H1 (cell line): ENCODE measurements around the gene NAXE. TPM values are rescaled to one million over a fixed set of nuclear protein-coding genes. Genes with fewer than 3 reads are reported as not detected.
A peak's percentile ranks its signal among the peaks of the same experiment; 100 is the strongest.

Experiments
- CTCF ChIA-PET: fragments of 300-600 bp; sonication (Branson Sonifier 250); formaldehyde crosslinking; loops from one replicate; lab custom pipeline; 2021; ENCODE audit not compliant: partially characterized antibody; lab: Charles Lee
- POLR2A ChIA-PET: fragments of 300-600 bp; sonication (Branson Sonifier 250); formaldehyde crosslinking; loops from one replicate; lab custom pipeline; 2021; ENCODE audit warnings: inconsistent platforms; ENCODE audit not compliant: partially characterized antibody; lab: Charles Lee
- DNase-seq, 2 experiments: peaks; one replicate each; pipeline versions ENCODE4 v3.0.0 to v3.0.0-alpha.2; 2010 to 2022; ENCODE audit warnings: low spot score in 2 of 2, low read depth in 1 of 2, mixed read lengths in 1 of 2
- FAIRE-seq: peaks from 2 replicates; lab custom pipeline; 2011; peaks lifted over from hg19 to GRCh38; lab: Jason Lieb, UNC
- H2AFZ ChIP-seq: 2 replicates; pipeline ENCODE4 v1.8.1; 2012; ENCODE audit warnings: low read length, inconsistent platforms
- H2AK5ac ChIP-seq: 2 replicates; pipeline ENCODE4 v1.6.1; 2013; ENCODE audit warnings: low read depth, low read length
- H2BK120ac ChIP-seq: replicated peaks from 2 replicates; pipeline ENCODE3; 2013; ENCODE audit warnings: low read depth, low read length, inconsistent platforms
- H2BK12ac ChIP-seq: 2 replicates; pipeline ENCODE4 v1.6.1; 2013; ENCODE audit warnings: low read depth, low read length
- H2BK15ac ChIP-seq: 2 replicates; pipeline ENCODE4 v1.6.1; 2013; ENCODE audit warnings: low read length
- H2BK20ac ChIP-seq: 2 replicates; pipeline ENCODE4 v1.6.1; 2013; ENCODE audit warnings: low read length
- H2BK5ac ChIP-seq: 2 replicates; pipeline ENCODE4 v1.6.1; 2013; ENCODE audit warnings: low read depth, low read length
- H3K14ac ChIP-seq: 2 replicates; pipeline ENCODE4 v1.6.1; 2013; ENCODE audit warnings: inconsistent platforms; ENCODE audit not compliant: insufficient read length
- H3K18ac ChIP-seq: 2 replicates; pipeline ENCODE4 v1.6.1; 2013; ENCODE audit warnings: low read length; ENCODE audit errors: extremely low read depth
- H3K23ac ChIP-seq: 2 replicates; pipeline ENCODE4 v1.6.1; 2013; ENCODE audit warnings: inconsistent platforms; ENCODE audit not compliant: insufficient read length
- H3K23me2 ChIP-seq: 2 replicates; pipeline ENCODE4 v1.6.1; 2013; ENCODE audit warnings: low read depth, low read length
- H3K27ac ChIP-seq: 2 replicates; pipeline ENCODE4 v1.6.1; 2011; ENCODE audit warnings: low read depth, low read length, inconsistent platforms
- H3K27me3 ChIP-seq, 4 experiments: replicated peaks in 1 of 4; 1 replicate in 1 of 4; 2 replicates in 3 of 4; pipeline versions ENCODE4 v1.6.1 to v1.8.1; 2011 to 2013; ENCODE audit warnings: low read length in 3 of 4, mild to moderate bottlenecking in 3 of 4, inconsistent platforms in 2 of 4, mixed read lengths in 2 of 4, moderate library complexity in 1 of 4; ENCODE audit not compliant: control insufficient read depth in 3 of 4, insufficient read depth in 3 of 4; ENCODE audit errors: extremely low read depth in 1 of 4
- H3K36me3 ChIP-seq, 4 experiments: 2 replicates each; pipeline versions ENCODE4 v1.6.1 to v1.8.1; 2011 to 2013; ENCODE audit warnings: mild to moderate bottlenecking in 4 of 4, low read length in 3 of 4, moderate library complexity in 2 of 4, control low read depth in 1 of 4, inconsistent platforms in 1 of 4; ENCODE audit not compliant: insufficient read depth in 4 of 4, control insufficient read depth in 2 of 4
- H3K4ac ChIP-seq: replicated peaks from 2 replicates; pipeline ENCODE3; 2013; ENCODE audit warnings: low read length, low read depth, mixed read lengths, inconsistent platforms; ENCODE audit not compliant: insufficient read length
- H3K4me1 ChIP-seq, 4 experiments: replicated peaks in 1 of 4; 1 replicate in 1 of 4; 2 replicates in 3 of 4; pipeline versions ENCODE4 v1.6.1 to v1.8.1; 2011 to 2013; ENCODE audit warnings: low read length in 3 of 4, inconsistent platforms in 2 of 4, mixed read lengths in 1 of 4; ENCODE audit not compliant: insufficient read depth in 4 of 4, control insufficient read depth in 3 of 4
- H3K4me2 ChIP-seq, 2 experiments: 2 replicates each; pipeline versions ENCODE4 v1.6.1 to v1.8.1; 2011 to 2013; ENCODE audit warnings: low read depth in 2 of 2, low read length in 2 of 2, control low read depth in 1 of 2, inconsistent platforms in 1 of 2, mild to moderate bottlenecking in 1 of 2; ENCODE audit not compliant: insufficient read depth in 1 of 2
- H3K4me3 ChIP-seq, 4 experiments: fragments of 200-600, 300-600 bp in 1 of 4; sonication (generic), shearing (Covaris generic), sonication (Bioruptor Twin) in 1 of 4; 2 replicates each; pipeline versions ENCODE4 v1.5.1 to v1.8.1; 2011 to 2016; ENCODE audit warnings: low read length in 4 of 4, low read depth in 3 of 4, control low read depth in 2 of 4, inconsistent platforms in 2 of 4, mild to moderate bottlenecking in 2 of 4, mixed read lengths in 1 of 4, moderate library complexity in 1 of 4; ENCODE audit not compliant: insufficient read depth in 2 of 4; ENCODE audit errors: extremely low read depth in 1 of 4
- H3K56ac ChIP-seq: replicated peaks from 2 replicates; pipeline ENCODE3; 2013; ENCODE audit warnings: low read depth, mild to moderate bottlenecking, mixed read lengths, low read length, inconsistent platforms; ENCODE audit not compliant: insufficient read length
- H3K79me1 ChIP-seq: 2 replicates; pipeline ENCODE4 v1.6.1; 2013; ENCODE audit warnings: low read depth, low read length, control low read depth
- H3K79me2 ChIP-seq, 2 experiments: 2 replicates each; pipeline versions ENCODE4 v1.6.1 to v1.8.1; 2012 to 2013; ENCODE audit warnings: low read length in 2 of 2, mild to moderate bottlenecking in 2 of 2, inconsistent platforms in 1 of 2; ENCODE audit not compliant: insufficient read depth in 2 of 2, control insufficient read depth in 1 of 2
- H3K9ac ChIP-seq, 4 experiments: replicated peaks in 1 of 4; 1 replicate in 1 of 4; 2 replicates in 3 of 4; pipeline versions ENCODE4 v1.6.1 to v1.8.1; 2011 to 2013; ENCODE audit warnings: low read depth in 3 of 4, low read length in 3 of 4, control low read depth in 2 of 4, mild to moderate bottlenecking in 2 of 4, moderate library complexity in 2 of 4, inconsistent platforms in 1 of 4; ENCODE audit errors: extremely low read depth in 1 of 4
- H3K9me3 ChIP-seq, 2 experiments: 2 replicates each; pipeline versions ENCODE4 v1.6.1 to v1.8.1; 2012 to 2013; ENCODE audit warnings: mild to moderate bottlenecking in 2 of 2, moderate library complexity in 2 of 2, control low read depth in 1 of 2, inconsistent platforms in 1 of 2, low read depth in 1 of 2, low read length in 1 of 2, mixed read lengths in 1 of 2; ENCODE audit not compliant: insufficient read depth in 2 of 2
- H4K20me1 ChIP-seq, 2 experiments: replicated peaks in 1 of 2; 2 replicates each; pipeline versions ENCODE3 to v1.8.1; 2011 to 2013; ENCODE audit warnings: inconsistent platforms in 2 of 2, low read length in 2 of 2, mild to moderate bottlenecking in 1 of 2; ENCODE audit not compliant: insufficient read depth in 2 of 2, control insufficient read depth in 1 of 2
- H4K5ac ChIP-seq: 2 replicates; pipeline ENCODE4 v1.6.1; 2013; ENCODE audit warnings: low read length, low read depth, mixed read lengths, inconsistent platforms; ENCODE audit not compliant: insufficient read length
- H4K8ac ChIP-seq: 2 replicates; pipeline ENCODE4 v1.8.0; 2013; ENCODE audit warnings: mild to moderate bottlenecking, moderate library complexity, low read length, inconsistent platforms; ENCODE audit not compliant: insufficient read depth; ENCODE audit errors: extremely low read depth
- H4K91ac ChIP-seq: replicated peaks from 2 replicates; pipeline ENCODE3; 2013; ENCODE audit warnings: low read length, mixed read lengths, inconsistent platforms; ENCODE audit not compliant: insufficient read length
- CHD2 ChIP-seq: IDR thresholded peaks from 2 replicates; pipeline ENCODE4 v1.6.1; 2012; ENCODE audit warnings: low read length, improper control_type of control experiment
- KDM1A ChIP-seq: fragments of 200-600, 300-600 bp; sonication (generic); IDR thresholded peaks from 2 replicates; pipeline ENCODE4 v1.7.1; 2016; ENCODE audit warnings: mild to moderate bottlenecking, low read length, borderline replicate concordance
- RBBP5 ChIP-seq: IDR thresholded peaks from 2 replicates; pipeline ENCODE4 v1.7.1; 2012; ENCODE audit warnings: low read depth, mild to moderate bottlenecking, inconsistent platforms, low read length, moderate library complexity, borderline replicate concordance
- RFX5 ChIP-seq: IDR thresholded peaks from 2 replicates; pipeline ENCODE4 v1.6.1; 2011; ENCODE audit warnings: low read depth, low read length, improper control_type of control experiment, borderline replicate concordance
- RXRA ChIP-seq: IDR thresholded peaks from 2 replicates; pipeline ENCODE4 v1.6.1; 2011; ENCODE audit warnings: low read depth, mild to moderate bottlenecking, low read length, moderate library complexity; ENCODE audit not compliant: insufficient read depth
- SAP30 ChIP-seq: fragments of 300-600 bp; sonication (generic); IDR thresholded peaks from 2 replicates; pipeline ENCODE4 v1.7.1; 2012; ENCODE audit warnings: low read length, moderate library complexity, mild to moderate bottlenecking, inconsistent platforms; ENCODE audit not compliant: insufficient read depth, insufficient replicate concordance
- SIN3A ChIP-seq, 2 experiments: IDR thresholded peaks in 1 of 2; conservative IDR thresholded peaks in 1 of 2; 2 replicates each; pipeline ENCODE4 v1.6.1; 2011 to 2012; ENCODE audit warnings: low read length in 2 of 2, improper control_type of control experiment in 1 of 2, low read depth in 1 of 2, mild to moderate bottlenecking in 1 of 2
- SIRT6 ChIP-seq: IDR thresholded peaks from one replicate; pipeline ENCODE4 v1.7.1; 2012; ENCODE audit warnings: low read length, inconsistent platforms
- SIX5 ChIP-seq: IDR thresholded peaks from 2 replicates; pipeline ENCODE4 v1.6.1; 2011; ENCODE audit warnings: mild to moderate bottlenecking, low read depth, low read length
- SP2 ChIP-seq: IDR thresholded peaks from 2 replicates; pipeline ENCODE4 v1.6.1; 2012; ENCODE audit warnings: mild to moderate bottlenecking, low read length, inconsistent platforms
- SRF ChIP-seq: IDR thresholded peaks from 2 replicates; pipeline ENCODE4 v1.6.1; 2011; ENCODE audit warnings: mild to moderate bottlenecking, low read depth, low read length, moderate library complexity
- TCF12 ChIP-seq: IDR thresholded peaks from 2 replicates; pipeline ENCODE4 v1.6.1; 2011; ENCODE audit warnings: low read depth, mild to moderate bottlenecking, low read length
- YY1 ChIP-seq: IDR thresholded peaks from 2 replicates; pipeline ENCODE4 v1.6.1; 2011; ENCODE audit warnings: low read depth, mild to moderate bottlenecking, low read length
- WGBS, 2 experiments: shearing (Covaris generic) in 1 of 2; methylation state at CpG; one replicate each; pipeline versions ENCODE4 v1.1.6 to v1.1.7; 2013 to 2015; ENCODE audit warnings: low lambda C conversion rate in 2 of 2, mixed read lengths in 2 of 2, inconsistent platforms in 1 of 2, low coverage in 1 of 2, missing lambda C conversion rate in 1 of 2; ENCODE audit not compliant: insufficient replicate concordance in 2 of 2, insufficient coverage in 1 of 2, insufficient read length in 1 of 2; ENCODE audit errors: extremely low coverage in 1 of 2, missing lambda C conversion rate in 1 of 2; 5-methylcytosine and 5-hydroxymethylcytosine counted together
- polyA plus RNA-seq, 7 experiments: library from polyadenylated mRNA; depleted of rRNA in 3 of 7; stranded (reverse) in 5 of 7; unstranded in 2 of 7; fragments of >200 nt in 5 of 7; fragments of 200-250 nt in 2 of 7; gene quantifications; 1 replicate in 5 of 7; 2 replicates in 1 of 7; 4 replicates in 1 of 7; pipeline versions ENCODE4 v1.2.1 to v1.2.3, GENCODE V29; 2011 to 2013; ENCODE audit warnings: missing spikeins in 2 of 7, mixed read lengths in 2 of 7
- total RNA-seq: library from RNA; stranded (reverse); fragmentation: NEBNext Ultra II Directional; extraction: Animal tissue kit (Norgen Biotek cat#: 25700); gene quantifications from 2 replicates; pipeline ENCODE4 v1.2.1, GENCODE V29; 2021

The NAXE gene
- total and polyA plus RNA-seq, 2 of the 8 experiments (the other 6 are each of a cell fraction or from before 2014, with no cell fraction given): 73.1 to 74.3 TPM

DNA sequence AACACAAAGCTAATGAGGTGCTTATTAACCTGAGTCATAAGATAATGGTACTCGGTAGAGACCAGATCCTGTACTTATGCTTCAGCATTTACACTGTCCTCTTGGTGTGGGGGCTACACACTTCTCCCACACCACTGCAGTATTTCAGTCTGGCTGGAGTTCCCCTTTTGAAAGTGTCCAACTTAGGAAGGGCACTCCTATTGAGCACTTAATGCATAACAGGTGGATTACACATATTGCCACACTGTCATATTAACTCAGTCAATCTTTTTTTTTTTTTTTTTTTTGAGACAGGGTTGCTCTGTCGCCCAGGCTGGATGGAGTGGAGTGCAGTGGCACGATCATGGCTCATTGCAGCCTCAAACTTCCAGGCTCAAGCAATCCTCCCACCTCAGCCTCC is 8.2 kb downstream of the NAXE start:
- no peak for TF ChIP-seq SAP30
- TF ChIP-seq YY1: no peak
- TF ChIP-seq SIX5: no peak
- TF ChIP-seq SP2: no peak
- no peak for TF ChIP-seq SRF
- TF ChIP-seq KDM1A: no peak
- TF ChIP-seq SIN3A (conservative IDR thresholded peaks at IDR 0.05 in 1 of 2, IDR thresholded peaks at IDR 0.05 in 1 of 2; ENCODE audit: low read depth in 1 of 2, low read length in 2 of 2): no peak
- no peak for TF ChIP-seq RBBP5
- TF ChIP-seq RXRA: no peak
- no peak for TF ChIP-seq TCF12
- TF ChIP-seq CHD2: no peak
- TF ChIP-seq SIRT6: no peak
- TF ChIP-seq RFX5: no peak
- Histone ChIP-seq H3K4me3 (peak overlapping the region in 1 of 4 experiments; percentile 86; a peak in 1 of 8 replicates), H2BK5ac (no peak overlapping the region), H4K91ac (no peak overlapping the region), H3K4me1 (peaks cover 0 to 8% (median 3%) of the 10 kb centered on the region in 4 experiments; a peak in 5 of 7 replicates), H3K14ac (no peak overlapping the region), H2BK12ac (no peak overlapping the region), H3K23me2 (peaks cover 5% of the 10 kb centered on the region; the same call in 1 of the 2 replicates), H3K79me1 (peaks cover 2% of the 10 kb centered on the region; the same call in 1 of the 2 replicates), H4K20me1 (peaks cover 0 to 1% of the 10 kb centered on the region in 2 experiments), H3K56ac (no peak overlapping the region), H4K8ac (no peak overlapping the region), H3K4me2 (peak overlapping the region in 1 of 2 experiments; percentile 55; a peak in 2 of 4 replicates), H2AFZ (no peak overlapping the region), H2AK5ac (no peak overlapping the region), H3K4ac (no peak overlapping the region), H2BK15ac (no peak overlapping the region), H2BK120ac (no peak overlapping the region), H3K9me3 (no peaks in the 10 kb centered on the region), H2BK20ac (no peak overlapping the region), H3K27me3 (no peaks in the 10 kb centered on the region), H3K9ac (no peak overlapping the region), H3K79me2 (peaks cover 3 to 19% of the 10 kb centered on the region in 2 experiments), H4K5ac (no peak overlapping the region), H3K23ac (no peak overlapping the region), H3K18ac (no peak overlapping the region), H3K27ac (no peak overlapping the region), H3K36me3 (peaks cover 16 to 41% (median 36%) of the 10 kb centered on the region in 4 experiments)
- FAIRE-seq (no peak), DNase-seq (no peak)
- whole genome bisulfite sequencing, 2 experiments: 95% methylated on average over 2 of the region's 3 CpGs; no CpG with 5 or more reads in 1 of the 2 experiments
- ChIA-PET CTCF (interaction anchor here (0.6 to 4.0 kb wide), 11 partner anchors 9 to 215 kb away, joined by 3 to 30 read pairs (median 4); partner anchors contain the start of gene HAPLN2), POLR2A (interaction anchor here (0.7 to 6.6 kb wide), 5 partner anchors 7 to 28 kb away, joined by 3 to 66 read pairs (median 4); partner anchors contain the start of genes IQGAP3 and NAXE)
